ENCODE measurements around the gene SCGB1D1.

SCGB1D1 gene

GRCh38 chr11:62150887-62151736, 38.9 kb upstream of the SCGB1D1 start:
- Mint-ChIP-seq H3K9me3 (no peaks in the 10 kb centered on the region), H3K27me3 (no peaks in the 10 kb centered on the region), H3K4me1 (no peaks in the 10 kb centered on the region), H3K36me3 (ENCODE audit: low read depth) (peaks cover 47% of the 10 kb centered on the region), H3K27ac (no peak overlapping the region), H3K4me3 (no peak overlapping the region)
- DNase-seq (no peak), ATAC-seq (no peak)

GRCh38 chr11:62151737-62152102, 38.3 kb upstream of the SCGB1D1 start:
- H3K27ac Mint-ChIP-seq: no peak overlapping the region
- peaks cover 42% of the 10 kb centered on the region for H3K36me3 Mint-ChIP-seq (ENCODE audit: low read depth)
- H3K27me3 Mint-ChIP-seq: no peaks in the 10 kb centered on the region
- no peaks in the 10 kb centered on the region for H3K4me1 Mint-ChIP-seq
- no peak for DNase-seq
- ATAC-seq: no peak
- H3K4me3 Mint-ChIP-seq: no peak overlapping the region
- no peaks in the 10 kb centered on the region for H3K9me3 Mint-ChIP-seq

- no peaks in the 10 kb centered on the region for H3K4me1 Mint-ChIP-seq
- H3K27me3 Mint-ChIP-seq: no peaks in the 10 kb centered on the region
- H3K4me3 Mint-ChIP-seq: no peak overlapping the region
- H3K36me3 Mint-ChIP-seq (ENCODE audit: low read depth): peaks cover 37% of the 10 kb centered on the region
- H3K27ac Mint-ChIP-seq: no peak overlapping the region
- DNase-seq: no peak
- no peaks in the 10 kb centered on the region for H3K9me3 Mint-ChIP-seq
- ATAC-seq: no peak
These were observed 37.5 kb upstream of the SCGB1D1 start for GRCh38 chr11:62152245-62153086.

GRCh38 chr11:62153087-62153395, 37.0 kb upstream of the SCGB1D1 start:
- no peaks in the 10 kb centered on the region for H3K9me3 Mint-ChIP-seq
- no peak for DNase-seq
- ATAC-seq: no peak
- no peak overlapping the region for H3K27ac Mint-ChIP-seq
- no peaks in the 10 kb centered on the region for H3K4me1 Mint-ChIP-seq
- no peak overlapping the region for H3K4me3 Mint-ChIP-seq
- H3K36me3 Mint-ChIP-seq (ENCODE audit: low read depth): peaks cover 31% of the 10 kb centered on the region
- H3K27me3 Mint-ChIP-seq: no peaks in the 10 kb centered on the region

- H3K27me3 Mint-ChIP-seq: no peaks in the 10 kb centered on the region
- no peak overlapping the region for H3K27ac Mint-ChIP-seq
- no peaks in the 10 kb centered on the region for H3K4me1 Mint-ChIP-seq
- ATAC-seq: no peak
- DNase-seq: no peak
- peaks cover 30% of the 10 kb centered on the region for H3K36me3 Mint-ChIP-seq (ENCODE audit: low read depth)
- H3K9me3 Mint-ChIP-seq: no peaks in the 10 kb centered on the region
- no peak overlapping the region for H3K4me3 Mint-ChIP-seq
These were observed 36.4 kb upstream of the SCGB1D1 start for GRCh38 chr11:62153617-62154016.

GRCh38 chr11:62157603-62158002, 32.4 kb upstream of the SCGB1D1 start:
- Mint-ChIP-seq H3K4me3 (no peak overlapping the region), H3K27ac (no peak overlapping the region), H3K9me3 (no peaks in the 10 kb centered on the region), H3K36me3 (ENCODE audit: low read depth) (peaks cover 11% of the 10 kb centered on the region), H3K27me3 (peaks cover 22% of the 10 kb centered on the region), H3K4me1 (no peaks in the 10 kb centered on the region)
- no peak for DNase-seq
- no peak for ATAC-seq

- DNase-seq (no peak), ATAC-seq (no peak)
- Mint-ChIP-seq H3K27ac (no peak overlapping the region), H3K36me3 (ENCODE audit: low read depth) (no peaks in the 10 kb centered on the region), H3K27me3 (peaks cover 27% of the 10 kb centered on the region), H3K4me3 (no peak overlapping the region), H3K9me3 (no peaks in the 10 kb centered on the region), H3K4me1 (peaks cover 1% of the 10 kb centered on the region)
These were observed 23.6 kb upstream of the SCGB1D1 start for GRCh38 chr11:62166371-62166770.

- H3K9me3 Mint-ChIP-seq: no peaks in the 10 kb centered on the region
- DNase-seq (no peak), ATAC-seq (no peak)
- H3K4me1 Mint-ChIP-seq: peaks cover 3% of the 10 kb centered on the region
- no peak overlapping the region for H3K4me3 Mint-ChIP-seq
- no peak overlapping the region for H3K27ac Mint-ChIP-seq
- H3K36me3 Mint-ChIP-seq (ENCODE audit: low read depth): no peaks in the 10 kb centered on the region
- H3K27me3 Mint-ChIP-seq: peaks cover 32% of the 10 kb centered on the region
These were observed 20.6 kb upstream of the SCGB1D1 start for GRCh38 chr11:62169448-62169847.

- H3K9me3 Mint-ChIP-seq: no peaks in the 10 kb centered on the region
These were observed 20.1 kb upstream of the SCGB1D1 start for GRCh38 chr11:62169935-62170334.

GRCh38 chr11:62171261-62171723, 18.7 kb upstream of the SCGB1D1 start:
- Mint-ChIP-seq H3K27ac (no peak overlapping the region), H3K9me3 (no peaks in the 10 kb centered on the region), H3K4me3 (no peak overlapping the region), H3K4me1 (peaks cover 3% of the 10 kb centered on the region), H3K27me3 (peaks cover 29% of the 10 kb centered on the region), H3K36me3 (ENCODE audit: low read depth) (no peaks in the 10 kb centered on the region)
- ATAC-seq (peak; percentile 72), DNase-seq (peak; percentile 77)

More at GRCh38 chr11:62169935-62170334, 20.1 kb upstream of the SCGB1D1 start:
- H3K4me1 Mint-ChIP-seq: peaks cover 3% of the 10 kb centered on the region
- no peak for ATAC-seq
- H3K27ac Mint-ChIP-seq: no peak overlapping the region
- H3K36me3 Mint-ChIP-seq (ENCODE audit: low read depth): no peaks in the 10 kb centered on the region
- DNase-seq: no peak
- peaks cover 32% of the 10 kb centered on the region for H3K27me3 Mint-ChIP-seq
- no peak overlapping the region for H3K4me3 Mint-ChIP-seq

- Mint-ChIP-seq H3K27me3 (peaks cover 29% of the 10 kb centered on the region), H3K4me3 (no peak overlapping the region), H3K36me3 (ENCODE audit: low read depth) (no peaks in the 10 kb centered on the region), H3K9me3 (no peaks in the 10 kb centered on the region), H3K4me1 (peaks cover 3% of the 10 kb centered on the region), H3K27ac (no peak overlapping the region)
- DNase-seq (no peak), ATAC-seq (no peak)
These were observed 17.7 kb upstream of the SCGB1D1 start for GRCh38 chr11:62172294-62172693.

- Mint-ChIP-seq H3K4me3 (no peak overlapping the region), H3K27ac (no peak overlapping the region), H3K36me3 (ENCODE audit: low read depth) (no peaks in the 10 kb centered on the region), H3K4me1 (no peaks in the 10 kb centered on the region), H3K9me3 (no peaks in the 10 kb centered on the region), H3K27me3 (peaks cover 11% of the 10 kb centered on the region)
- ATAC-seq: no peak
- no peak for DNase-seq
These were observed 13.2 kb upstream of the SCGB1D1 start for GRCh38 chr11:62176766-62177165.

- DNase-seq (no peak), ATAC-seq (no peak)
- no peaks in the 10 kb centered on the region for H3K4me1 Mint-ChIP-seq
- H3K9me3 Mint-ChIP-seq: no peaks in the 10 kb centered on the region
- H3K4me3 Mint-ChIP-seq: no peak overlapping the region
- peaks cover 10% of the 10 kb centered on the region for H3K27me3 Mint-ChIP-seq
- H3K27ac Mint-ChIP-seq: no peak overlapping the region
- H3K36me3 Mint-ChIP-seq (ENCODE audit: low read depth): no peaks in the 10 kb centered on the region
These were observed 10.0 kb upstream of the SCGB1D1 start for GRCh38 chr11:62179995-62180394.

- Mint-ChIP-seq H3K27ac (no peak overlapping the region), H3K9me3 (no peaks in the 10 kb centered on the region), H3K4me1 (no peaks in the 10 kb centered on the region), H3K27me3 (peaks cover 13% of the 10 kb centered on the region), H3K4me3 (no peak overlapping the region), H3K36me3 (ENCODE audit: low read depth) (no peaks in the 10 kb centered on the region)
- no peak for DNase-seq
- no peak for ATAC-seq
These were observed 8.9 kb upstream of the SCGB1D1 start for GRCh38 chr11:62181097-62181496.
